ENCODE results near the gene TMEM184A. TPM values are rescaled to one million over a fixed set of nuclear protein-coding genes. Genes with fewer than 3 reads are reported as not detected.
A peak's percentile ranks its signal among the peaks of the same experiment; 100 is the strongest.

The TMEM184A gene
- total and polyA plus RNA-seq, 9 donors: 0.45 to 4.2 (median 0.57) TPM

DNA sequence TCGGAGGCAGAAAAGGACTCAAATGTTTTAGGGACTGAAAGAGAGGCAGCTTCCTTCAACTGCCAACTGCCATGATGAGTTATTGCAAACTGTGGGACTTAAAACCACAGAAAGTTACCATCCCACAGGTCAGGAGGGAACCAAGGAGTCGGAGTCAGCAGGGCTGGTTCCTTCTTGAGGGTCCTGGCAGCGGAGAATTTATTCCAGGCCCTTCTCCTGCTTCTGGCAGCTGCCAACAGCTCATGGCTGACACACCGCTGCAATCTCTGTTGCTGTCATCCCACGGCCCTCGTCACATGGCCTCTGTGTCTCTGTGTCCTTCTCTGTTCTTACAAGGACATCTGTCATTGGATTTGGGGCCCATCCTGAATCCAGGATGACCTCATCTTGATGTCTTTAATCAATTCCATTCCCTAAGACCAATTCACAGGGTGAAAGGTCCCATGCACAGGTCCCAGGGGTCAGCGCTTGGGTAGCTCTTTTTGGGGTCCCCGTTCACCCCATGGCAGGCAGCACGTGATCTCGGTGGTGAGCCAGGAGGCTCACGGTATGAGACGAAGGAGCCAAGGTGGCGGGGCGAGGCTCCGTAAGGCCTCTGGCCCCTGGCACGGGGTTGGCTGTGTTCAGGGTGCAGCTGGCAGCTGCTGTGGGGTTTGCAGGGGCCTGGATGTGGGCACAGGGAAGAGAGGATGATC is 41.2 kb upstream of the TMEM184A start:
- H3K4me3 ChIP-seq (ENCODE audit: low read length): no peak overlapping the region
- peaks cover 18% of the 10 kb centered on the region for H3K27me3 ChIP-seq (ENCODE audit: control insufficient read depth, insufficient read depth, low read length)
- no peaks in the 10 kb centered on the region for H3K9me3 ChIP-seq (replicated peaks; ENCODE audit: control insufficient read depth, low read depth, low read length)
- no peak for DNase-seq
- no peak overlapping the region for H3K27ac ChIP-seq (ENCODE audit: low read length)
- H3K4me1 ChIP-seq (ENCODE audit: control insufficient read depth, insufficient read depth, low read length): peaks cover 4% of the 10 kb centered on the region
- no peaks in the 10 kb centered on the region for H3K36me3 ChIP-seq (ENCODE audit: control insufficient read depth, insufficient read depth, low read length)
- WGBS (ENCODE audit: insufficient coverage): 62% methylated on average over 14 of the region's 16 CpGs

DNA sequence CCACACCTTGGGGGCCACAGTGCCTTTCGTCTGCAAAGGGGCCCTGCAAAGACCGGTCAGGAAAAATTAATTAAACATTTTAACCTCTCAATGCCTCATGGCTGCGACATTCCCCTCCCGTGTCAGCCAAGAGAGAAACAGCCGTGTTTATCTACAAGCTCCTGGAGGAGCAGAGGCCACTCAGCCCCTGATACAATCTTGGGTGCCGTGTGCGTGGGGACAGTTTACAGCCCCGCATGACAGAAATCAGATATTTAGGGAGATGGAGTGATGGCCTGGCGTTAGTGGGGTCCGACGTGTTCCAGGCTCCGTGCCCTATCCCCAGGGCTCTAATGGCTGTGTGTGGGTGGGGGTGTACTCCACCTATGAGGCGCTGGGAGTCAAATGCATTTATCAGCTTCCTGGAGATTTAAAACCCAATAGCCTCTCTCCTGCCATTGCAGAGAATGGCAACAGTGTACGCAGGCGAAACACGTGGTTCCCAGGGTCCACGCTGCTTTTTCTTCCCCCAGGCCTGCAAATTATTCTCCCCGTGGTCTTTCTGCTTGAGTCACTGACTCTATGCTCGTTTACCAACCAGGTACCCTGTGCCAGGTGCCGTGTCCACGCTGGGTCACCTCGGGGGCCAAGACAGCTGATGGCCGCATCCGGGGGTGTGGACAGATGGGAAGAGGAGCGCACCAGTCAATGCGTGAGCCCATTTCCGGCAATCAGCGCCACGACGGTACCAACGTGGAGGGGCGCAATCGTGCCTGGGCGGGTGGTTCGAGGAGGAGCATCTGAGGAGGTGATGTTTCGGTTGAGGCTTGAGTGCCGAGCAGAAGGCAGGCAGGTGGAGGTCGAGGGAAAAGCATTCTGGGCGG is 40.4 kb upstream of the TMEM184A start:
- Histone ChIP-seq H3K27me3 (ENCODE audit: control insufficient read depth, insufficient read depth, low read length) (peaks cover 26% of the 10 kb centered on the region), H3K4me1 (ENCODE audit: control insufficient read depth, insufficient read depth, low read length) (peaks cover 12% of the 10 kb centered on the region), H3K9me3 (replicated peaks; ENCODE audit: control insufficient read depth, low read depth, low read length) (no peaks in the 10 kb centered on the region), H3K36me3 (ENCODE audit: control insufficient read depth, insufficient read depth, low read length) (no peaks in the 10 kb centered on the region), H3K4me3 (ENCODE audit: low read length) (no peak overlapping the region), H3K27ac (ENCODE audit: low read length) (no peak overlapping the region)
- 78% methylated on average over 25 of the region's 39 CpGs for WGBS (ENCODE audit: insufficient coverage)
- DNase-seq: no peak

DNA sequence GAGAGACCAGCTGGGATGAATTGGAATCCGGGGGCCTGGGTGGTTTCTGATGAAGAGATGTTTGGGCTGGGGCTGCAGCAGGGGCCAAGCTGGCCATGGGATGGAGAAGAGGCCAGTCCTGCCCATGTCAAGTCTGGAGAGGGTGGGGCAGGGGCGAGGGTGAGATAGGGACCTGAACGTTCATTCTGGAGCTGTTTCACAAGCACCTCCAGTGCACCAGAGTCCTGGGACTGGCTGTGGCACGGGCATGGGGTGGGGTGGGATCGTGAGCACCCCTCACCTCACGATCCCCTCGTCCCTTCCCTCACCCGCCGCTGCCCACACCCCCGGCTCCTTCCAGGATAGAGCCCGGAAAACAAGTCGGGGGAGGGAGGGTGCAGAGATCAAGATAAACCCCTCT is 39.6 kb upstream of the TMEM184A start:
- Histone ChIP-seq H3K27ac (ENCODE audit: low read length) (no peak overlapping the region), H3K4me3 (ENCODE audit: low read length) (no peak overlapping the region), H3K36me3 (ENCODE audit: control insufficient read depth, insufficient read depth, low read length) (no peaks in the 10 kb centered on the region), H3K27me3 (ENCODE audit: control insufficient read depth, insufficient read depth, low read length) (peaks cover 33% of the 10 kb centered on the region), H3K9me3 (replicated peaks; ENCODE audit: control insufficient read depth, low read depth, low read length) (no peaks in the 10 kb centered on the region), H3K4me1 (ENCODE audit: control insufficient read depth, insufficient read depth, low read length) (peaks cover 15% of the 10 kb centered on the region)
- WGBS (ENCODE audit: insufficient coverage): no CpG with 5 or more reads among the region's 12 CpGs
- no peak for DNase-seq

DNA sequence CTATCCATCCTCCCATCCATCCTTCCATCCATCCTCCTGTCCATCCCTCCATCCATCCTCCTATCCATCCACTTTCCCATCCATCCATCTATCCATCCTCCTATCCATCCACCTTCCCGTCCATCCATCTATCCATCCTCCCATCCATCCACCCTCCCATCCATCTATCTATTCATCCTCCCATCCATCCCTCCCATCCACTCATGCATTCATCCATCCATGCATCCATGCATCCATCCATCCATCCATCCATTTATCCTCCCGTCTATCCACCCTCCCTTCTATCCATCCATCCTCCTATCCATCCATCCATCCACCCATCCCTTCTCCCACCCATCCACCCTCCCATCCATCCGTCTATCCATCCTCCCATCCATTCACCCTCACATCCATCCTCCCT is 39.0 kb upstream of the TMEM184A start:
- Histone ChIP-seq H3K9me3 (replicated peaks; ENCODE audit: control insufficient read depth, low read depth, low read length) (no peaks in the 10 kb centered on the region), H3K27me3 (ENCODE audit: control insufficient read depth, insufficient read depth, low read length) (peaks cover 39% of the 10 kb centered on the region), H3K4me3 (ENCODE audit: low read length) (no peak overlapping the region), H3K27ac (ENCODE audit: low read length) (no peak overlapping the region), H3K36me3 (ENCODE audit: control insufficient read depth, insufficient read depth, low read length) (no peaks in the 10 kb centered on the region), H3K4me1 (ENCODE audit: control insufficient read depth, insufficient read depth, low read length) (peaks cover 15% of the 10 kb centered on the region)
- no peak for DNase-seq
- 89% methylated on average over 3 of the region's 3 CpGs for WGBS (ENCODE audit: insufficient coverage)

DNA sequence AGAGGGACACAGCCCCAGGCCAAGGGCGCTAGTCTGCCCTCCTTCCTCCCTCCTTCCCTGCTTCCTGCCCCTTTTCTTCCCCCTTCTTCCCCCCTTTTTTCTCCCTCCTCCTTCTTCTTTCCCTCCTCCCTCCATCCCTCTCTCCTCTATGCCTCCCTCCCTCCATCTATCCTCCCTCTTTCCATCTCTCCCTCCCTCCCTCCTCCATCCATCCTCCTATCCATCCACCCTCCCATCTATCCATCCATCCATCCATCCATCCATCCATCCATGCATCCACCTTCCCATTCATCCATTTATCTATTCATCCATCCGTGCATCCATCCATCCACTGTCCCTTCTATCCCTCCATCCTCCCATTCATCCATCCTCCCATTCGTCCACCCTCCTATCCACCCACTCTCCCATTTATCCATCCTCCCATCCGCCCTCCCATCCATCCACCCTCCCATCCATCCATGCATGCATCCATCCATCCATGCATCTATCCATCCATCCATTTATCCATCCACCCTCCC is 38.0 kb upstream of the TMEM184A start:
- Histone ChIP-seq H3K4me1 (ENCODE audit: control insufficient read depth, insufficient read depth, low read length) (peaks cover 15% of the 10 kb centered on the region), H3K36me3 (ENCODE audit: control insufficient read depth, insufficient read depth, low read length) (no peaks in the 10 kb centered on the region), H3K9me3 (replicated peaks; ENCODE audit: control insufficient read depth, low read depth, low read length) (peaks cover 3% of the 10 kb centered on the region), H3K27me3 (ENCODE audit: control insufficient read depth, insufficient read depth, low read length) (peaks cover 44% of the 10 kb centered on the region), H3K4me3 (ENCODE audit: low read length) (no peak overlapping the region), H3K27ac (ENCODE audit: low read length) (no peak overlapping the region)
- WGBS (ENCODE audit: insufficient coverage): 86% methylated on average over 4 of the region's 4 CpGs
- no peak for DNase-seq

DNA sequence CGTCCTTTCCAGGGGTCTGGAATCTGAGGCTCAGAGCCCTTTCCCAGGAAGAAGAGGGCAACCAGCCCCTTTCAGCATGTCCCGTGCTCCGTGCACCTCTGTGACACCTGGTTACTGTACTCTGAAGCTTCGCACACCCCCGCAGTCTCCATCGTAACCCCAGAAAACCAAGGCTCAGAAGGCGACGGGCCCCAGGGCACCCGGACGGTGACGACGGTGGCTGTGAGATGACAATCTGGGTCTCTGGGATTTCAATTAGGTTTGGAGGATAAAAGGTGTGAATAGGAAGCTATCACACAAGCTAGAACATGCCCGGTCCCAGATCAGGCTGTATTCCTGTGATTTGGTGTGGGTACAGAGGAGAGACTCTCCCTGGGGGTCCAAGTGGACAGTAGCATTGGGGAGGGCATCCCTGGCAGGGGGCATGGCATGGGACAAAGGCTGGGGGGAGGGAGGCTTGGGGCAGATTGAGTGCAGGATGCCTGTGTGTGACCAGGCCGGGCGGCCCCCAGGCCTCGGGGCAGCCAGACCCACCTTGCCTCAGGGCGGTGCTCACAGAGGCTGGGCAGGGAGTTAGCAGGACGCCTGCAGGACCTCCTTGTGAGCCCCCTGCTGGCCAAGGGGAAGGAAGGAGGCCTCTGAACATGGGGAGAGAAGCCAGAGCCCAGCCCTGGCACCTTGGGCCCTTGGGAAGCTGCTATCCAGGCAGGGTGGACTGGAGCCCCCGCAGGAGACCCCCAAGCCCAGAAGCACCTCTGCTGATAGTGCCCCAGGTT is 37.3 kb upstream of the TMEM184A start:
- Histone ChIP-seq H3K4me3 (ENCODE audit: low read length) (no peak overlapping the region), H3K27ac (ENCODE audit: low read length) (no peak overlapping the region), H3K27me3 (ENCODE audit: control insufficient read depth, insufficient read depth, low read length) (peaks cover 44% of the 10 kb centered on the region), H3K9me3 (replicated peaks; ENCODE audit: control insufficient read depth, low read depth, low read length) (peaks cover 7% of the 10 kb centered on the region), H3K36me3 (ENCODE audit: control insufficient read depth, insufficient read depth, low read length) (no peaks in the 10 kb centered on the region), H3K4me1 (ENCODE audit: control insufficient read depth, insufficient read depth, low read length) (peaks cover 15% of the 10 kb centered on the region)
- no peak for DNase-seq
- WGBS (ENCODE audit: insufficient coverage): 43% methylated on average over 19 of the region's 19 CpGs

DNA sequence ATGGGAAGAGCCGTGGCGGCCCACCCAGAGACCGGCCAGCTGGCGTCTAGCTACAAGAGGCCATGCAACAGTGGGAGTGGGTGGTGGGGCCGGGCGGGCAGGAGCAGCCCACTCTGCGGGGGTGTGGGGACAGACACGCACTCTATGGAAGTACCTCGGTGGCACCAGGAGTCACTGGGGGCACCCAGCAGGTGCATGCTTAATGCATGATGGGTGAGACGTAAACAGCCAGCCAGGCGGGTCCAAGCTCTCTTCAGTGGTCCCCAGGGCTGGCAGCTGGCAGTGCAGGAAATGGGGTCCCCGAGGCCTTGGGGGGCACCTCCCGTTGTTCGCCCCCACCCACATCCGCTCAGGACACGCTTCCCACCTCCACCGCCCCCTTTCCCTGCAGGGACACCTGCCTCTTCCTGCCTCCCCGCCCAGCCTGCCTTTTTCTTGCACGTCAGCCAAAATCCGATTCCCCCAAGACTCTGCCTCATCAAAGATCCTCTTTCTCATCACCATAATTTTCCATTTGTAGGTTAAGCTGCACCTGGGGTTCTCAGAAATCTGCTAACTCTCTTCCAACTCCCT is 36.4 kb upstream of the TMEM184A start:
- Histone ChIP-seq H3K27ac (ENCODE audit: low read length) (no peak overlapping the region), H3K27me3 (ENCODE audit: control insufficient read depth, insufficient read depth, low read length) (peaks cover 50% of the 10 kb centered on the region), H3K4me3 (ENCODE audit: low read length) (no peak overlapping the region), H3K9me3 (replicated peaks; ENCODE audit: control insufficient read depth, low read depth, low read length) (peaks cover 7% of the 10 kb centered on the region), H3K4me1 (ENCODE audit: control insufficient read depth, insufficient read depth, low read length) (peaks cover 15% of the 10 kb centered on the region), H3K36me3 (ENCODE audit: control insufficient read depth, insufficient read depth, low read length) (no peaks in the 10 kb centered on the region)
- WGBS (ENCODE audit: insufficient coverage): 30% methylated on average over 18 of the region's 20 CpGs
- peak; percentile 35 for DNase-seq

DNA sequence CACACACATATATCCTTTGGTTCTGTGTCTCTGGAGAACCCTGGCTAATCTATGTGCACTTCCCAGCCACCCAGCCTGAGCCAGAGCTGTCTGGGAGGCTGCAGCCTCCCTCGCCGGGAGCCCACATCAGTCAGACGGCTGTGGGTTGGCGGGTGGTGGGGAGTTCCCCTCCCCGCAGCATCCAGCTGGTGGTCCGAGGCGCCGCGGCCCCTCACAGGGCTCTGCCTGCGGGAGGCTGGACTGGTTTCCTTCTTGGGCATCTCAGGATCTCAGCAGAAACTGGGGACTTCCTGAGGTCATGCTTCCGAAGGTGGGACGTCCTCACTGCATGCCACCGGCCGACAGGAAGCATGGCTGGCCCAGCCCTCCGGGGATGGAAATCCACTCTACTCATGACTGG is 35.9 kb upstream of the TMEM184A start:
- DNase-seq: no peak

DNA sequence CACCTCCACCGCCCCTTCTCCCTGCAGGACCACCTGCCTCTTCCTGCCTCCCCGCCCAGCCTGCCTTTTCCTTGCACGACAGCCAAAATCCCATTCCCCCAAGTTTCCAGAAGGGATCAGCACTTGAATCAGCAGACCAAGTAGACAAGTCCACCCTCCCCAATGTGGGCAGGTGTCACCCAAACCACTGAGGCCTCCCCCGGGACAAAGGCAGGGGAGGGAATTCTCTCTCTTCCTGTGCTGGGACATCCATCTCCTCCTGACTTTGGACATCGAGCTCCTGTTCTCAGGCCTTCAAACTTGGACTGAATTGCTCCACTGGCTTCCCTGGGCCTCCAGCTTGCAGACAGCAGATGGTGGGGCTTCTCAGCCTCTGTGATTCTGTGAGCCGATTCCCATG is 35.4 kb upstream of the TMEM184A start:
- Histone ChIP-seq H3K36me3 (ENCODE audit: control insufficient read depth, insufficient read depth, low read length) (no peaks in the 10 kb centered on the region), H3K27ac (ENCODE audit: low read length) (no peak overlapping the region), H3K9me3 (replicated peaks; ENCODE audit: control insufficient read depth, low read depth, low read length) (peaks cover 7% of the 10 kb centered on the region), H3K4me1 (ENCODE audit: control insufficient read depth, insufficient read depth, low read length) (peaks cover 15% of the 10 kb centered on the region), H3K27me3 (ENCODE audit: control insufficient read depth, insufficient read depth, low read length) (peaks cover 59% of the 10 kb centered on the region), H3K4me3 (ENCODE audit: low read length) (no peak overlapping the region)
- DNase-seq: peak; percentile 37
- WGBS (ENCODE audit: insufficient coverage): 34% methylated on average over 6 of the region's 6 CpGs

More for the DNA sequence above, 35.9 kb upstream of the TMEM184A start:
- 6% methylated on average over 15 of the region's 15 CpGs for WGBS (ENCODE audit: insufficient coverage)
- H3K27ac ChIP-seq (ENCODE audit: low read length): no peak overlapping the region
- H3K27me3 ChIP-seq (ENCODE audit: control insufficient read depth, insufficient read depth, low read length): peaks cover 54% of the 10 kb centered on the region
- H3K4me3 ChIP-seq (ENCODE audit: low read length): no peak overlapping the region
- no peaks in the 10 kb centered on the region for H3K36me3 ChIP-seq (ENCODE audit: control insufficient read depth, insufficient read depth, low read length)
- H3K4me1 ChIP-seq (ENCODE audit: control insufficient read depth, insufficient read depth, low read length): peaks cover 15% of the 10 kb centered on the region
- H3K9me3 ChIP-seq (replicated peaks; ENCODE audit: control insufficient read depth, low read depth, low read length): peaks cover 7% of the 10 kb centered on the region
